BJ (cell line): ENCODE measurements around the gene PLXND1. TPM values are rescaled to one million over a fixed set of nuclear protein-coding genes. Genes with fewer than 3 reads are reported as not detected.

Experiments used
- CTCF ChIA-PET: fragments of 350-600 bp; formaldehyde crosslinking; extraction: SDS; loops from one replicate; lab custom pipeline; 2021; ENCODE audit warnings: antibody characterized with exemption, inconsistent platforms; lab: Yijun Ruan, JAX
- POLR2A ChIA-PET: fragments of 300-600 bp; sonication (Branson Sonifier 250); formaldehyde crosslinking; extraction: SDS; loops from one replicate; lab custom pipeline; 2021; ENCODE audit warnings: antibody characterized with exemption; lab: Charles Lee
- DNase-seq: peaks from one replicate; pipeline ENCODE4 v3.0.0-alpha.2; 2011; ENCODE audit warnings: low read depth
- H3K27me3 ChIP-seq: 2 replicates; pipeline ENCODE4 v1.6.0; 2011; ENCODE audit warnings: low read length; ENCODE audit not compliant: control insufficient read depth, insufficient read depth
- H3K36me3 ChIP-seq: 2 replicates; pipeline ENCODE4 v1.5.1; 2011; ENCODE audit warnings: low read length; ENCODE audit not compliant: control insufficient read depth, insufficient read depth
- H3K4me3 ChIP-seq: 2 replicates; pipeline ENCODE4 v1.5.1; 2011; ENCODE audit warnings: low read depth, mild to moderate bottlenecking, control low read depth, low read length
- CTCF ChIP-seq: IDR thresholded peaks from 2 replicates; pipeline ENCODE4 v1.5.1; 2011; ENCODE audit warnings: low read depth, mild to moderate bottlenecking, control low read depth, inconsistent platforms, low read length, moderate library complexity; ENCODE audit not compliant: insufficient read depth
- polyA plus RNA-seq: library from polyadenylated mRNA; depleted of rRNA; stranded (reverse); fragments of >200 nt; gene quantifications from 2 replicates; pipeline ENCODE4 v1.2.3, GENCODE V29; 2011

PLXND1 gene
- polyA plus RNA-seq, 1 experiment: 128 TPM

GRCh38 chr3:129626744-129627349, 20.4 kb upstream of the PLXND1 start:
- POLR2A ChIA-PET: interaction anchor here (1.0 kb wide), 1 partner anchor 15 kb away, joined by 3 read pairs; no protein-coding TSS in a partner anchor
- H3K27me3 ChIP-seq: no peaks in the 10 kb centered on the region
- no peak for TF ChIP-seq CTCF
- CTCF ChIA-PET: interaction anchor here (0.8 to 3.2 kb wide), 10 partner anchors 8 to 311 kb away, joined by 3 to 22 read pairs (median 4); no protein-coding TSS in a partner anchor
- DNase-seq: no peak
- H3K4me3 ChIP-seq: peak overlapping the region; percentile 38
- H3K36me3 ChIP-seq: no peaks in the 10 kb centered on the region

- no peak for TF ChIP-seq CTCF
- Histone ChIP-seq H3K27me3 (no peaks in the 10 kb centered on the region), H3K36me3 (no peaks in the 10 kb centered on the region), H3K4me3 (no peak overlapping the region)
- no peak for DNase-seq
- ChIA-PET CTCF (interaction anchor here (0.6 to 3.2 kb wide), 3 partner anchors 135 to 317 kb away, joined by 3 to 12 read pairs (median 3); no protein-coding TSS in a partner anchor), POLR2A (interaction anchor here (0.6 kb wide), 3 partner anchors 13 to 928 kb away, joined by 7 to 20 read pairs (median 11); no protein-coding TSS in a partner anchor)
These were observed 18.8 kb upstream of the PLXND1 start for GRCh38 chr3:129625072-129625874.

DNA sequence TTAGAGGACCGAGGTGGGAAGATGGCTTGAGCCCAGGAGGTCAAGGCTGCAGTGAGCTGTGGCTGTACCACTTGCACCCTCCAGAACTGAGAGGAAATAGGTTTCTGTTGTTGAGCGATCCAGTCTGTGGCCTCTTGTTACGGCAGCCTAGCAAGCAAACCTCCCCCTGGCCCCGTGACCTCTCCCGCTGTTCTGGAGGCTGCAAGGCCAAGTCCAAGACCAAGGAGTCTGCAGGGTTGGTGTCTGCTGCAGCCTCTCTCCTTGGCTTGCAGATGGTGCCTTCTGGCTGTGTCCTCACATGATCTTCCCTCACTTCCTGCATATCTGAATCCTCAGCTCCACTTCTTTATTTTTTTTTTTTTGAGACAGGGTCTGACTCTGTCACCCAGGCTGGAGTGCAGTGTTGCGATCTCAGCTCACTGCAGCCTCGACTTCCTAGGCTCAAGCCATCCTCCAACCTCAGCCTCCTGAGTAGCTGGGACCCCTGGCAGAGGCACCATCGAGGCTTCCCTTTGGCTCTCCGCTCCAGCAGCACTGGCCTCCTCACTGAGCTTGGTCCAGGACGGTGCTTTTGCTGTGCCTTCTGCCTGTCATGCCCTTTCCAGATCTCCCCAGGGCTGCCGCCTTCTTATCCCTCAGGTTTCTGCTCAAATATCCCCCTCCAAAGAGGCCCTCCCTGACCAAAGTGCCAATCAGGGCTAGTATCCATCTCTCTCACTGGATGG, 18.0 kb upstream of the PLXND1 start:
- no peaks in the 10 kb centered on the region for H3K36me3 ChIP-seq
- no peaks in the 10 kb centered on the region for H3K27me3 ChIP-seq
- ChIA-PET CTCF (interaction anchor here (0.6 to 3.2 kb wide), 2 partner anchors 134 to 318 kb away, joined by 3 to 12 read pairs; no protein-coding TSS in a partner anchor), POLR2A (no interaction called here)
- DNase-seq: no peak
- TF ChIP-seq CTCF: no peak
- no peak overlapping the region for H3K4me3 ChIP-seq

DNA sequence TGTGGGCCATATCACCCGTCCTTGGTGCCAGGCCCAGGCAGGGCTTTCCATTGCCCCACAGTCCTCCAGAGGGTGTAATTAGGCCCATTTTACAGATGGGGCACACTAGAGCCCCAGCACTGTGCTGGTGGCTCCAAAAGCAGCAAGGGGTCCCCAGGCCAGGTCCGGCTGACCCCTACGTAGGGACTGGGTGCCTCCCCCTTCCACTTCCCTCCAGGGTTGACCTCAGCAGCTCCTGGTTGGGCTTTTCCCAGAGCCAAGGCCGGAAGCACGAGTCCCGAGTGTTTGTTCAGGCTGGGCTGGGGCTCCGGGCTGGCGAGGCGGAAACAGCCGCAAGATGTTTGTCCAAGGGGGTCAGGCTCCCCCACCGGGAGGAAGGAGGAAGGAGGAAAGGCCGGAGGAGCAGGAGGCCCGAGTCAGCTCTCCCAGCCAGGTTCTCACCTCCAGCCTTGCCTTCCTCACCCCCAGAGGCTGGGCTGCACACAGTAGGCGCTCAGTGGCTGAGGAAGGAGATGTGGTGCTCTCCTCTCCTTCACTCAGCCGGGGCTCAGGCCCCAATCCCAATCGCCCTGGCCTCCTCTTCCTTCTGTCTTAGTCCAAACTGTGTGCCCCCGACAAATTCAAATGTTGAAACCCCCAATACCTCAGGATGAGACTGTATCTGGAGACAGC, 17.1 kb upstream of the PLXND1 start:
- CTCF ChIA-PET: interaction anchor here (3.2 kb wide), 1 partner anchor 133 kb away, joined by 12 read pairs; no protein-coding TSS in a partner anchor
- Histone ChIP-seq H3K27me3 (no peaks in the 10 kb centered on the region), H3K36me3 (no peaks in the 10 kb centered on the region), H3K4me3 (no peak overlapping the region)
- no peak for DNase-seq
- TF ChIP-seq CTCF: no peak
- POLR2A ChIA-PET: no interaction called here
